ENCODE results near the gene GUCA2B.

- TF ChIP-seq POLR2A (IDR thresholded peaks at IDR 0.05; ENCODE audit: low read length): no peak
- TF ChIP-seq GATA1 (IDR thresholded peaks at IDR 0.05; ENCODE audit: low read depth, low read length): no peak
These were observed 15.1 kb downstream of the GUCA2B start for GRCh38 chr1:42168391-42168670.

Measured in erythroblast (primary cell).